ENCODE results near the gene ZNF665.
"Not testable (repeated sequence)": the region's sequence is repeated elsewhere in the genome, so short reads cannot be mapped to it uniquely, and the experiment has no call there.

Gene ZNF665

DNA sequence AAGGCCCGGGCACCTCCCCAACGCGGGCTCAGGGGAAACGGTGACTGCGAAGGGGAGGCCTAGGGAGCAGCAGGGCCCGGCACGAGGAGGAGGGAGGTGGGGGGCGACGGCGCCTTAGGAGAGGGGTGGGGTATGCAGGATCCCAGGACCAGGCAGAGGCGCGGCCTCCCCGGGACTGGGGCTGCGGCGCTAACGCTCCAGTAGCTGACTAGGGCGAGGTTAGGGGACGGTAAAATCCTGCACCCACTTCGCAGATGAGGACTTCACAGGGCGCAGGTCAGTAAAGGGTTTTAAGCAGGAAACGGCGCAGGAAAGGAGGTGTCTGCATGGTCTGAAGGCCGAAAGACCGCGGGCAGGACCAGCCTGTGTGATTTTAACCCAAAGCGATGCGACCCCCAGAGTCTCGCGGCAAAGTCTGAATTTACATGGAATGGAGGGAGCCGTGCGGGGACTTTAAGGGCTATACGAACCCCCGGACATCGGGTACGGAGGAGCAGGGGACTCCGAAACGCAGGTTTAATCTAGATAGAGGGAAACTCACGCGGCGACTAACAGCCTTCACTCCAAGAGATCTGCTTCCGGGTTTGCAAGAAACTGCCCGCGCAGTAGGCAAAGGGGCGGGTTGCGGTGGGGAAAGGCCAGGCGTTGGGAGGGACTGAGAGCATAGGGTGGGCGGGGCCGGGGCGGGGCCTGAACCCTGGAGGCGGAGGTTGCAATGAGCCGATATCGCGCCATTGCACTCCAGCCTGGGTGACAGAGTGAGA lies at the start of gene ZNF665:
Gene ZNF665, minus strand, starts transcription at position 588 of the 764 bp plus-strand sequence. CDS start 10,460 bp downstream, outside the sequence.
- DNase-seq, result peak; percentile 97

DNA sequence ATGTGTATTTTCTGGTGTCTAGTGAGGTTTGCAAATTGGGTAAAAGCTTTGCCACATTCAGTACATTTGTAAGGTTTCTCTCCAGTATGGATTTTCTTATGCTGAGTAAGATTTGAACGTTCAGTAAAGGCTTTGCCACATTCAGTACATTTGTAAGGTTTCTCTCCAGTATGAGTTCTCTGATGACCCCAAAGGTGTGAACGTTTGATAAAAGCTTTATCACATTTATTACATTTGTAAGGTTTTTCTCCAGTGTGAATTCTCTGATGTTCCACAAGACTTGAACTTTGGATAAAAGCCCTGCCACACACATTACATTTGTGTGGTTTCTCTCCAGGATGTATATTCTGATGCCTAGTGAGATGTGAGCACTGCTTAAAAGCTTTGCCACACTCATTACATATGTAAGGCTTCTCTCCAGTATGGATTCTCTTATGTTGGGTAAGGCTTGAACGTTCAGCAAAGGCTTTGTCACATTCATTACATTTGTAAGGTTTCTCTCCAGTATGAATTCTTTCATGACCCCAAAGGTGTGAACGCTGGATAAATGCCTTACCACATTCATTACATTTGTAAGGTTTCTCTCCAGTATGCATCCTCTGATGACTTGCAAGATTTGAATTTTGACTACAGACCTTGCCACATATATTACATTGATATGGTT lies 44.1 kb upstream of the ZNF665 start:
- DNase-seq, result peak; percentile 26

DNA sequence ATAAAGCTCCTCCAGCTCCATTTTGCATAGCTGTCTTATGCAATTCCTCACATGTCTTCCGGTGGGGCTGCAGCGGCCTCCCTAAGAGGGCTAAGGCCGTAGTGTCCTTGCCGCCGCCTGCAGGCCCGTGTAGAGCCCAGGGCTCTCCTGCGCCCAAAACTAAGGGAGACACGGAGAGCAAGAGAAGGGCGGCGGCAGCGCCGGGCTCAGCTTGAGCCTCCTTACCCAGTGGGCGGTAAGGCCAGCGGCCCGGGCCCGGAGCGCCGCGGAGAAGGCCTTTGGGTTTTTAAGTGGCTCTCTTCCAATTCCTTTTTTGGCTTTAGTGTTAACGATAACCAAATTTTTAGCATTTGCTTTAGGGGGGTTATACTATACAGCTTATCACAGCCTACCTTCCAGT lies 31.4 kb upstream of the ZNF665 start:
- DNase-seq, result no peak

DNA sequence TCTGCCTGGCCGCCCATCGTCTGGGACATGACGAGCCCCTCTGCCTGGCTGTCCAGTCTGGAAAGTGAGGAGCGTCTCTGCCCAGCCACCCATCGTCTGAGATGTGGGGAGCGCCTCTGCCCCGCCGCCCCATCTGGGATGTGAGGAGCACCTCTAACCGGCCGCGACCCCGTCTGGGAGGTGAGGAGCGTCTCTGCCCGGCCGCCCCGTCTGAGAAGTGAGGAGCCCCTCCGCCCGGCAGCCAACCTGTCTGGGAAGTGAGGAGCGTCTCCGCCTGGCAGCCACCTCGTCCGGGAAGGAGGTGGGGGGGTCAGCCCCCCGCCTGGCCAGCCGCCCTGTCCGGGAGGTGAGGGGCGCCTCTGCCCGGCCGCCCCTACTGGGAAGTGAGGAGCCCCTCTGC lies 29.6 kb upstream of the ZNF665 start:
- not testable (repeated sequence) for DNase-seq

DNA sequence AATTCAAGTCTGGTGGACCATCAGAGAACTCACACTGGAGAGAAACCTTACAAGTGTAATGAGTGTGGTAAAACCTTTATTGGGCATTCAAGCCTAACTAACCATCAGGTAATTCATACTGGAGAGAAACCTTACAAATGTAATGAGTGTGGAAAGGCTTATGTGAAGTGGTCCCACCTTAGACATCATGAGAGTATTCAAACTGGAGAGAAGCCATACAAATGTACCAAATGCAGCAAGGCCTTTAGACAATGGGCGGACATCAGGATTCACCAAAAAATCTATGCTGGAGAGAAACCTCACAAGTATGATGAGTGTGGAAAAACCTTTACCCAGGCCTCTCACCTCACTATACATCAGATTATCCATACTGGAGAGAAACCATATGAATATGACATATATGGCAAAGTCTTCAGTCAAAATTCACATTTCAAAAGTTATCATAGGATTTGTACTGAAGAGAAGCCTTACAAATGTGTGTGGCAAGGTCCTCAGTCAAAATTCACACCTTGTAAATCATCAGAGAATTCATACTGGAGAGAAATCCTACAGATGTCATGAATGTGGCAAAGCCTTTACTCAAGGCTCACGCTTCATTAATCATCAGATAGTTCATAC lies 19.7 kb upstream of the ZNF665 start:
- DNase-seq, result no peak

DNA sequence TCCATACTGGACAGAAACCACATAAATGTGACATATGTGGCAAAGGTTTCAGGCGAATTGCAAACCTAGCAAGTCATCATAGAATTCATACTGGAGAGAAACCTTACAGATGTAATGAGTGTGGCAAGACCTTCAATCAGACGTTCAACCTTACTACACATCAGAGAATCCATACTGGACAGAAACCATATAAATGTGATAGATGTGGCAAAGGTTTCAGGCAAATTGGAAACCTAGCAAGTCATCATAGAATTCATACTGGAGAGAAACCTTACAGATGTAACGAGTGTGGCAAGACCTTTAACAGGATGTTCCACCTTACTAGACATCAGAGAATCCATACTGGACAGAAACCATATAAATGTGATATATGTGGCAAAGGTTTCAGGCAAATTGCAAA lies 18.4 kb upstream of the ZNF665 start:
- not testable (repeated sequence) for DNase-seq

DNA sequence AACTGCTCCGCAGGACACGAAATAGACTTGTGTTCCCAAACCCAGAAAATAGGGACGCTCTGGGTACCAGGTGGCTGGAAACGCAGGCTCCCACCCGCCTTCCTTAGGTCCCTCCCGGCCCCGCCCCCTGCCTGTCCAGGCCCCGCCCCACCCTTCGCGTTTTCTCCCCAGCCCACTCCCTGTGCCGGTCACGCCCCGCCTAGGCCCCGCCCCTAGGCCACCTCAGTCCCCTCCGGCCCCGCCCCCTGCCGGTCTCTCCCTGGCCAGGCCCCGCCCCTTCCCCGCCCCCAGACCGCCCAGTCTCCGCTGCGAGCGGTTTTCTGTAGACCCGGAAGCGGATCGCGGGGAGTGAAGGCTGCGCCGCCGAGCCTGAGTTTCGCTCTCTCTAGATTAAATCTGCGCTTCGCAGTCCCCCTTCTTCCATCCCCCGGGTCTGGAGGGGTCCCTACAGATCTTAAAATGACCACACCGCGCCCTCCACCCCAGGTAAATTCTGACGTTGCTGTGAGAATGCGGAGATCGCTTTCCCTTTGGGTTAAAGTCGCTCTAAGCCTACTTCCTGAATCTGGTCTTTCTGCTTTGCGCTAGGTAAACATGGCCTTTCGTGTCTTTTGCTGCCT lies 3.7 kb upstream of the ZNF665 start:
- DNase-seq, result peak; percentile 97

DNA sequence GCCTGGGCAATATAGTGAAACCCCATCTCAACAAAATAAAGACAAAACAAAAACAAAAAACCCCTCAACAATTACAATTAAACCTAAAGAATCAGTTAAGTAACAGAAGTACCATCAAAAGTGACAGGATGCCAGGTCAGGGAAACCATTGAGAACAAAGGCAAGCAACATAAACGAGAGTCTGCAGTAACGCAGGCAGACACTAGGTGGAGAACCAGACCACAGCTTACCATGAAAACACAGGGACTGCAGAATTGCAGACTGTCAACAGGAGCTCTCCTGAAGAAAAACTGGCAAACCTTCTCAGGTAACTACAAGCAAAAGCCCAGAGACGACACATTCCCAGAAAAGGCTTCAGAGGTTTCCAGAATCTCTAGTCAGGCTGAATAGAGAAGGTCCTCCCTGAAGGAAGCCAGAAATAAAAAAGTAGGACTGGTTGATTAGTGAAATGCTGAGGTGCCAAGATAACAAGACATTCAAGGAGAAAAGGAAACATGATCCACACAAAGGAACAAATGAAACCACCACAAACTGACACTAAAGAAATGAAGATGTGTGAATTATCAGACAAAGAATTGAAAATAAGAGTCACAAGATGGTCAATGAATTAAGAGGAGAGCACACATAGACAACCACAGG lies 2.2 kb upstream of the ZNF665 start:
- peak; percentile 93 for DNase-seq

DNA sequence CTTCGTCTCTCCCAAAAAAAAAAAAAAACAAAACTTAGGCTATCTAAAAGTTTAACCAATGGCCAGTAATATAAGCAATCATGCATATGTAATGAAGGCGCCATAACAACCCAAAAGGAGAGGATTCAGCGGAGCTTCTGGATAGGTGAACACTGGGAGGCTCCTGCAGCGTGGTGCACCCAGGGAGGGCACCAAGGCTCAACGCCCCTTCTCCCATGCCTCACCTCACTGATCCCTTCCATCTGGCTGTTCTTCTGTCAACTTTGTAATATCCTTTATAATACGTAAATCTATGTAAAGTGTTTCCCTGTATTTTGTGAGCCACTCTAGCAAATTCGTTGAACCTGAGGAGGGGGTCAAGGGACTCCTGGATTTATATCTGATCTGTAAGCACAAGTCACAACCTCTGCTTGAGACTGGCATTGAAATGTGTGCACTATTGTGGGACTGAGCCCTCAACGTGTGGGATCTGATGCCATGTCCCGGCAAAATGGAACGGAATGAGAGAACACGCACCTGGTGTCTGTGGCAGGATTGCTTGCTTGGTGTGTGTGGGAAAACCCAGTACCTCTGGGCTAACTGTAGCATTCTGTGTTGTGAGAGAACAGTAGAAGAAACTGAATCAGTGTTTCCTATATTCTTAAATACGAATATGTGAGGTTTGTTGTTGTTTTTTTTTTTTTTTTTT lies 521 bp upstream of the ZNF665 start:
- no peak for DNase-seq

DNA sequence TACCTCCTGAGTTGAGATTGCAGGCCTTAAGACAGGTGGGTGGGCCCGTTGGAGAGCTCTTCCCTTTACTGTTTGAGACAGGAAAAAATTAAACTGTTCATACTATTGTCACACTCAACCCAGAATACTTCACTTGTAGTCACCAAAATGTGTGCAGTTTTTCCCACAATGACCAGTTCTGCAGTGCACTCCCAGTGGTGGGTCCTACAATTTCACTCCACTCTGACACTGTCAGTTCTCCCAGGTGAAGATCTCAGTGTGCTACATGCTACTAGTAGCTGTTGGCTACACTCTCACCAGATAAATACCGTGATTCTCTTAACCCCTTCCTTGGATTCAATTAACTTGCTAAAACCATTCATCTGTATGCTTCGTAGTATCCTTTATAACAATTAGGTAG lies 2.9 kb downstream of the ZNF665 start:
- DNase-seq, result no peak

DNA sequence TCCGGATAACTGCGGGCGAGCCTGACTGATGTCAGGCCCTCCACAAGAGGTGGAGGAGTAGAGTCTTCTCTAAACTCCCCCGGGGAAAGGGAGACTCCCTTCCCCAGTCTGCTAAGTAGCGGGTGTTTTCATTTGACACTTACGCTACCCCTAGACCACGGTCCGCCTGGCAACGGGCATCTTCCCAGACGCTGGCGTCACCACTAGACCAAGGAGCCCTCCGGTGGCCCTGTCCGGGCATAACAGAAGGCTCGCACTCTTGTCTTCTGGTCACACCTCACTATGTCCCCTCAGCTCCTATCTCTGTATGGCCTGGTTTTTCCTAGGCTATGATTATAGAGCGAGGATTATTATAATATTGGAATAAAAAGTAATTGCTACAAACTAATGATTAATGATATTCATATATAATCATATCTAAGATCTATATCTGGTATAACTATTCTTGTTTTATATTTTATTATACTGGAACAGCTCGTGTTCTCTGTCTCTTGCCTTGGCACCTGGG lies 3.4 kb downstream of the ZNF665 start:
- DNase-seq, result not testable (repeated sequence)

DNA sequence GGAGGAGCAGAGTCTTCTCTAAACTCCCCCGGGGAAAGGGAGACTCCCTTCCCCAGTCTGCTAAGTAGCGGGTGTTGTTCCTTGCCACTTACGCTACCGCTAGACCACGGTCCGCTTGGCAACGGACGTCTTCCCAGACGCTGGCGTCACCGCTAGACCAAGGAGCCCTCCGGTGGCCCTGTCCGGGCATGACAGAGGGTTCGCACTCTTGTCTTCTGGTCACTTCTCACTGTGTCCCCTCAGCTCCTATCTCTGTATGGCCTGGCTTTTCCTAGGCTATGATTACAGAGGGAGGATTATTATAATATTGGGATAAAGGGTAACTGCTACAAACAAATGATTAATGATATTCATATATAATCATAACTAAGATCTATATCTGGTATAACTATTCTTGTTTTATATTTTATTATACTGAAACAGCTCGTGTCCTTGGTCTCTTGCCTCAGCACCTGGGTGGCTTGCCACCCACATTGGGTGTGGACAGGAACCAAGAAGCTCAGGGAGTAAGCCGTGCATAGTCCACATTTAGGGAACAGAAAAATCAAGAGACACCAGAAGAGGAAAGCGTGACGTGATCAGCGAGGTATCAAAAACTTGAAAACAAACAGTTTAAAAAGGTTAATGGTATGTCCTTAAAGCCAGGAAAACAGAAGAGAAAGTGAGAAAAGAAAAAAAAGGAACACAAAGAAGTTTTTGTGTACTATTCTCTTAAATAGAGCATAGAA lies 7.8 kb downstream of the ZNF665 start:
- peak; percentile 43 for DNase-seq

DNA sequence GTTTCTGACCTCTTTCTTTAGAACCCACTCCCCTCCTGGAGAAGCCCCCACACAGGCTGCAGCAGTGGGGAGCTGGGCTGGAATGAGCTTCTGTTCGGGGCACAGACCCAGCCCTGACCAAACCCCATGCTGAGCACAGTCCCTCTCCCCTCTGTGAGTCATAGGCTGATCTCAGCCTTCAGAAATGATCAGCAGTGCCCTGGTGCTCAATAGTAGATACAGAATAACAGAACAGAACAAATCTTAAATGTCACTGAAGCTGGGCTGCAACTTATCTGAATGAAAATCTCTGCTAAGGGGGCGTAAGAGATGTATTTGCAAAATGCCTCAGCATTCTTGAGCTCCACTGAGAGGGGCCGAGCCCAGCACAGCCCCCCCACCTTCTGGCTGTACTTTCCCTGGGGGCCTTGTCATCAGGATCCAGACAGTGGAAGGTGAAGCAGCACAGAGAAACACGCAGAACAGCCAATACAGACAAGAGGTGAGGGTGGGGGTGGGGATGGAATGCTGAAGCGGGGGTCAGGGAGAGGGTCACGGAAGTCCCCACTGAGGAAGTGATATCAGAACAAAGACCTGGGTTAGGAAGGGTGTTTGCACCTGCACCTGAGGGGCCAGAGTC lies 9.9 kb downstream of the ZNF665 start:
- DNase-seq, result no peak

DNA sequence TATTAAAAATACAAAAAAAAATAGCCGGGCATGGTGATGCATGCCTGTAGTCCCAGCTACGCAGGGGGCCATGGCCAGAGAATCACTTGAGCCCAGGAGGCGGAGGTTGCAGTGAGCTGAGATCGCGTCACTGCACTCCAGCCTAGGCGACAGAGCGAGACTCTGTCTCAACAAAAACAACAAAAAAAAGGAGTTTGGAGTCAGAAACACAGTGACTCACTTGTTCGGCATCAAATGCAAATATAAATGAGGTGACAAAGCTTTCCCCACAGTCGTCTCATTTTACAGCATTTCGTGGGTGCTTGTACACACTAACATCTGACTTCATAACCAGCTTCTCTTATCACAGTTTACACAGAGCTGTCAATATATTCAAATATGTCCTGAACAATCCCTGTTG lies 11.0 kb downstream of the ZNF665 start:
- no peak for DNase-seq

DNA sequence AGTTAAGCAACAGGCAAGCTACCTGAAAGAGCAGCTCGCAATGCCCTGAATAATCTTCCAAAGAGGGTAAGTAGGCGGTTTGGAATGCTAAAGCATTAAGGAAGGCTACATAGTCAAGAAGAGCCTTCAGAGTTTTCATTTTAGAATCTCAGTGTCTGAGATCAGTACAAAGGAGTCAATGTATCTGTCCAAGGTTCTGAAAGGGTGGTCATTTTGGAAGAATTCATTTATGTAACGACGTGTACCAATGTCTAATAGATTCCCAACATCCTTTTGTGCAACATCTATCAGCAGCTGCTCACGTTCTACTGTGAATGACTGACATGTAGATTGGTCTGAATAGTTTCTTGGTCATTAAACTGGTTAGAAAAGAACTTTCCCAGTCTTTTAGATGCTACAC lies 15.2 kb downstream of the ZNF665 start:
- DNase-seq, result no peak

DNA sequence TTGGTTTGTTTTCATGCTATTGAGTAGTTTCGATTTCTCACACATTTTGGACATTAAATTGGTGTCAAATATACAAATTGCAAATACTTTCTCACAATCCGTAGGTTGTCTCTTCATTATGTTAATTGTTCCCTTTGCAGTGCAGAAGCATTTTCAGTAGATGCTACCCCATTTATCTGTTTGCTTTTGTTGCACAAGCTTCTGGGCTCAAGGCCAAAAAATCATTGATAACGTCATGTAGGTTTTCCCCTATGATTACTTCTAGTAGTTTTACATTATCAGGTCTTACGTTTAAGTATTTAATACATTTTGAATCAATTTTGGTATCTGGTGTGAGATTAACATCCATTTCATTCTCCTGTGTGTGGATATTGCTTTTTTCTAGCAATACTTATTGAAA lies 20.3 kb downstream of the ZNF665 start:
- DNase-seq, result peak; percentile 74

DNA sequence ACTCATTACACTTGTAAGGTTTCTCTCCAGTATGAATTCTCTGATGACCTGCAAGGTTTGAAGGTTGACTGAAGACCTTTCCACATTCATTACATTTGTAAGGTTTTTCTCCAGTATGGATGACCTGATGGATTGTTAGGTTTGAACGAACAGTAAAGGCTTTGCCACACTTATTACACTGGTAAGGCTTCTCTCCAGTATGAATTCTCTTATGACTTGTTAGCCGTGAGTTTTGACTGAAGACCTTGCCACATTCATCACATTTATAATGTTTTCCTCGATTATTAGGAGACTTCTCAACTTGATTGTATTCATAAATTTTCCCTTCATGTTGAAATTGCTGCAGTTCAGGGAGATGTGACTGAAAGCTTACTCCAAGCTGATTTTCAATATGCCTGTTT lies 27.5 kb downstream of the ZNF665 start:
- no peak for DNase-seq

DNA sequence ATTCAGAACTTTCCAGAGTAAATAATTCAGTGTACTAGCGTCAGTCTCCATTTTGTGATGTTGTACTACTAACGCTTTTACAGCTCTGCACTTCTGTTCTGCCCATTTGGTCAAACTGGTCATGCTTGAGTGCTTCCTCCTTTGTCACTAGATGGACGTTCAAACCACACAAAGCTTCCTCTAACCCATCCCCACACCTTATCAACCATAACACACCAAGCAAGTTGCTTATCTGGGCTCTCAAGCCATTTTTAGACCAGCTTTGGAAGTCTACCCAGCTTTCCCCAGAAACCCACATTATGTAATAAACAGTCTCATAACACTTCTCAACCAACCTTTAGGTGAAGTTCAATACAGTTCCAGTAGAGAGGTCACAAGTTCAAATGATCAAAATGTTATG lies 32.0 kb downstream of the ZNF665 start:
- DNase-seq, result peak; percentile 99

DNA sequence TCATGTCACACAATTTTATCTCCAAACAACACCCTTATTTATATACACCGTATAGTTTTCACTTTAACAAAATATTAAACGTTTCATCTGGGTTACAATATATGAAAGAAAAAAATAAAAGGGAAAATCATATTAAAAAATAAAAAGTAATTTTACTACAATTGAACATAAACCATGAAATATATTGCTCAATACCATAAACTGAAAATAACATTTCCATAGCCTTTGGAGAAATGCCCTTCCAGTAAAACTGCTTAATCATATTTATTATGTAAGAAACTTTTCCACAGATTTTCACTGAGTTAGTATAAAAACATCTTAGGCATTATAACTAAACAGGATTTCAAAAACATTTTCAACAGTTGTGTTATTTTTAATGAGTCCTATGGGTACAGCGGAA lies 32.8 kb downstream of the ZNF665 start:
- peak; percentile 48 for DNase-seq

DNA sequence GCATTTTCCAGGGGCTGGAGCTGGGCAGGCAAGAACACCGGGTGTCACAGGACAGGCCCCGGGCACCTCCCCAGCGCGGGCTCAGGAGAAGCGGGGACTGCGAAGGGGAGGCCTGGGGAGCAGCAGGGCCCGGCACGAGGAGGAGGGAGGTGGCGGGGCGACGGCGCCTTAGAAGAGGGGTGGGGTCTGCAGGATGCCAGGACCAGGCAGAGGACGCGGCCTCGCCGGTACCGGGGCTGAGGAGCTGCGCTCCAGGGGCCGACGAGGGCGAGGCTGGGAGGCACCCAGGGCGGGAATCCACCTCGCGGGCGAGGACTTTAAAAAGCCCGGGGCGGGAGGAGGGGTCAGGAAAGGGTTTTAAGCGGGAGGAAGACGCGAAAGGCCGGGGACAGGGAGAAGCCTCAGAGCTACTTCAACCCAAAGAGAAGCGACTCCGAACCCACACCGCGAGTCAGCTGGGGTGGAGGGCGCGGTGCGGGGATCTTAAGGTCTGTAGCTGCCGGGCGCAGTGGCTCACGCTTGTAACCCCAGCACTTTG lies 35.0 kb downstream of the ZNF665 start:
- DNase-seq, result peak; percentile 59

DNA sequence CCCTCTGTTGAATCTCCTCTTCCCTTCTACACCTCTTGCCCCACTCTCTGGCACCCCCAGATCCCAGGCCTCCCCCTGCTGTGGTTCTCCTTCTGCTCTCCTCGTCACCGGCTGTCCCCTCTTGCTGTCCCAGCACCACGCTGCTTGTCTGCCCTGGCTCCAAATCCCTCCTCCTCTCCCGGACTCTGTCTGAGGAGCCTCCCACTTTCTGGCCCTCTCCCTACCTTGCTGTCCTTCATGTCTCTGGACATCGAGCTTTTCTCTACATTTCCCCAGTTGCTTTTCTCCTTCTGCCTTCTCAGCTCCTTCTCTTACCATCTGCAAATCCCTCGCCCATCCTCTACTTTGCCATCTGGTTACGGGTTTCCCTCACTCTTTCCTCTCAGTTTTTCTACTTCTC lies 35.5 kb downstream of the ZNF665 start:
- DNase-seq, result peak; percentile 48
